SU-DHL-6 (cell line): Measurements from ENCODE around the gene HLA-DPA1.

ENCODE experiments used
- EZH2phosphoT487 ChIP-seq: fragments of 200-600 bp; sonication (generic), shearing (Covaris generic); conservative IDR thresholded peaks from 2 replicates; pipeline ENCODE4 v1.6.1; 2018; ENCODE audit warnings: mild to moderate bottlenecking, antibody characterized with exemption, low read length, moderate library complexity, mixed read lengths
- TF ChIP-seq, protein P1 (sequence below): fragments of 200-600 bp; sonication (generic); IDR thresholded peaks from one replicate; pipeline ENCODE4 v1.5.1; 2017; ENCODE audit warnings: antibody characterized with exemption, mild to moderate bottlenecking, low read length, moderate library complexity; ENCODE audit not compliant: insufficient read depth, poor library complexity, severe bottlenecking

GRCh38 chr6:33103776-33104175 is 30.3 kb upstream of the HLA-DPA1 start:
- TF ChIP-seq, protein P1, sequence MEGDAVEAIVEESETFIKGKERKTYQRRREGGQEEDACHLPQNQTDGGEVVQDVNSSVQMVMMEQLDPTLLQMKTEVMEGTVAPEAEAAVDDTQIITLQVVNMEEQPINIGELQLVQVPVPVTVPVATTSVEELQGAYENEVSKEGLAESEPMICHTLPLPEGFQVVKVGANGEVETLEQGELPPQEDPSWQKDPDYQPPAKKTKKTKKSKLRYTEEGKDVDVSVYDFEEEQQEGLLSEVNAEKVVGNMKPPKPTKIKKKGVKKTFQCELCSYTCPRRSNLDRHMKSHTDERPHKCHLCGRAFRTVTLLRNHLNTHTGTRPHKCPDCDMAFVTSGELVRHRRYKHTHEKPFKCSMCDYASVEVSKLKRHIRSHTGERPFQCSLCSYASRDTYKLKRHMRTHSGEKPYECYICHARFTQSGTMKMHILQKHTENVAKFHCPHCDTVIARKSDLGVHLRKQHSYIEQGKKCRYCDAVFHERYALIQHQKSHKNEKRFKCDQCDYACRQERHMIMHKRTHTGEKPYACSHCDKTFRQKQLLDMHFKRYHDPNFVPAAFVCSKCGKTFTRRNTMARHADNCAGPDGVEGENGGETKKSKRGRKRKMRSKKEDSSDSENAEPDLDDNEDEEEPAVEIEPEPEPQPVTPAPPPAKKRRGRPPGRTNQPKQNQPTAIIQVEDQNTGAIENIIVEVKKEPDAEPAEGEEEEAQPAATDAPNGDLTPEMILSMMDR = no peak
- TF ChIP-seq EZH2phosphoT487 = no peak
